NCI-H2171 treated with DMSO at 0.1 percent for 48 hours (cell line): Measurements from ENCODE around the gene PIK3C3.
"Not testable (repeated sequence)": the region's sequence is repeated elsewhere in the genome, so short reads cannot be mapped to it uniquely, and the experiment has no call there.

Experiments
- DNase-seq: peaks from one replicate; lab custom pipeline; 2025; lab: John Stamatoyannopoulos, UW

The PIK3C3 gene

GRCh38 chr18:42074704-42075103 lies 119.7 kb downstream of the PIK3C3 start:
- no peak for DNase-seq

- DNase-seq: no peak
These were observed 123.7 kb downstream of the PIK3C3 start for GRCh38 chr18:42078711-42079110.

- DNase-seq: no peak
These were observed 125.3 kb downstream of the PIK3C3 start for GRCh38 chr18:42080340-42080739.

- no peak for DNase-seq
These were observed 127.6 kb downstream of the PIK3C3 start for GRCh38 chr18:42082415-42083234.

- no peak for DNase-seq
These were observed 131.3 kb downstream of the PIK3C3 start for GRCh38 chr18:42086288-42086687.

GRCh38 chr18:42087235-42087634 lies 132.2 kb downstream of the PIK3C3 start:
- DNase-seq: no peak

GRCh38 chr18:42087876-42088275 lies 132.8 kb downstream of the PIK3C3 start:
- no peak for DNase-seq

- DNase-seq: no peak
These were observed 137.8 kb downstream of the PIK3C3 start for GRCh38 chr18:42092848-42093247.

GRCh38 chr18:42094875-42095274 lies 139.8 kb downstream of the PIK3C3 start:
- no peak for DNase-seq

GRCh38 chr18:42095732-42096377 lies 140.8 kb downstream of the PIK3C3 start:
- no peak for DNase-seq

- no peak for DNase-seq
These were observed 145.2 kb downstream of the PIK3C3 start for GRCh38 chr18:42100248-42100647.

GRCh38 chr18:42100911-42101310 lies 145.9 kb downstream of the PIK3C3 start:
- no peak for DNase-seq

GRCh38 chr18:42105394-42105793 lies 150.4 kb downstream of the PIK3C3 start:
- DNase-seq: no peak

GRCh38 chr18:42106784-42107183 lies 151.8 kb downstream of the PIK3C3 start:
- no peak for DNase-seq

- DNase-seq: no peak
These were observed 152.3 kb downstream of the PIK3C3 start for GRCh38 chr18:42107287-42107686.

- no peak for DNase-seq
These were observed 152.8 kb downstream of the PIK3C3 start for GRCh38 chr18:42107691-42108450.

GRCh38 chr18:42112147-42112546 lies 157.1 kb downstream of the PIK3C3 start:
- not testable (repeated sequence) for DNase-seq

GRCh38 chr18:42112657-42113420 lies 157.8 kb downstream of the PIK3C3 start:
- no peak for DNase-seq

GRCh38 chr18:42113529-42114191 lies 158.6 kb downstream of the PIK3C3 start:
- DNase-seq: no peak

GRCh38 chr18:42114310-42114943 lies 159.4 kb downstream of the PIK3C3 start:
- peak; percentile 89 for DNase-seq

GRCh38 chr18:42126586-42126985 lies 171.6 kb downstream of the PIK3C3 start:
- DNase-seq: no peak
